ENCODE measurements around the gene SERTAD1.
A peak's percentile ranks its signal among the peaks of the same experiment; 100 is the strongest.

The SERTAD1 gene

GRCh38 chr19:40450664-40451063 is 24.9 kb upstream of the SERTAD1 start:
- no peak for DNase-seq (ENCODE audit: low read depth)
- H3K4me3 ChIP-seq (ENCODE audit: low read length): no peak overlapping the region
- no peak for TF ChIP-seq CTCF (conservative IDR thresholded peaks at IDR 0.05; ENCODE audit: low read length)

- TF ChIP-seq CTCF (conservative IDR thresholded peaks at IDR 0.05; ENCODE audit: low read length): no peak
- no peak overlapping the region for H3K4me3 ChIP-seq (ENCODE audit: low read length)
- no peak for DNase-seq (ENCODE audit: low read depth)
Measured at GRCh38 chr19:40449506-40449905, 23.7 kb upstream of the SERTAD1 start.

DNA sequence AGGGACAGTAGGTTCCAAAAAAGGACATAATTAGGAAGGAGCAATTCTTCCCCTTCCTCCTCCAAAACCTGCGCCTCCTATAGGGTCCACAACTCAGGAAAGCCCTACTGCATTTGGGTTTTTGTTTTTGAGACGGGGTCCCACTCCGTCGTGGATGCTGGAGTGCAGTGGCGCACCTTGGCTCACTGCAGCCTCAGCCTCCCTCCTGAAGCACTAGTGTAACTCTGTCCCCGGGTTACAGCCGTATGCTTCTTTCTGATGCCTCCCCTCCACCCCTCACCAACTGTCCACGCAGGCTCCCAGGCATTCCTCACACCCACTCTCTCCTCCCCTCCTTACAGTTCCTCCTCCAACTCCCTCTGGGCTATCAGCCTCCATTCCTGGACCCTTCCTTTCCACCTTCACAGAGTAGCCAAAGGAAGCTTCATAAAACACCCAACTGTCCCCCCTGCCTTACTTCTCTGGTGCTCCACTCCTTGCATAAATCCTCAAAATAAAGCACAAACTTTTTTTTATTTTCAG is 20.5 kb upstream of the SERTAD1 start:
- H3K4me3 ChIP-seq (ENCODE audit: low read length): no peak overlapping the region
- TF ChIP-seq CTCF (conservative IDR thresholded peaks at IDR 0.05; ENCODE audit: low read length): no peak
- no peak for DNase-seq (ENCODE audit: low read depth)

- TF ChIP-seq CTCF (conservative IDR thresholded peaks at IDR 0.05; ENCODE audit: low read length): no peak
- H3K4me3 ChIP-seq (ENCODE audit: low read length): no peak overlapping the region
- DNase-seq (ENCODE audit: low read depth): peak; percentile 23
Measured at GRCh38 chr19:40445780-40446262, 20.0 kb upstream of the SERTAD1 start.

DNA sequence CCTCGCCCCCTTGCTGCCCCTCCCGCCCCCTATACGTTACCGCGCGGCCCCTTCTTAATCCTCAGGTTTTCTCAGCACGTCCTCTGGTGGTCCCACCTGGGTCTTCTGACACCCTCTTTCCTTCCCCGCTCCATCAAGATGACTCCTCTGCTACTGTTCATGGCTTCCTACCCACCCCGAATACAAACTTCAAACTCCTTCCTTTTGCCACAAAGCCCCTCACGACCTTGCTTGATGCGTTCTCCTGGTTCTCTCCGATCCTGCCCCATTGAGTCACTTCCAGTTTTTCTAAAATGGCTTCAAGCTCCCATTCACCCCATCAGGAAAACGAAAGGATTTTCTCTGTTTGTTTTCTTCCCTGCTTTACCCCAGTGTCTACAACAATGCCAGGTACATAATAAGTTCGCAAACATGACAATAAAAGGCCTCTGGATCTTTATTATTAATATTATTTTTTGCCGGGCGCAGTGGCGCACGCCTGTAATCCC is 19.1 kb upstream of the SERTAD1 start:
- peak overlapping the region; percentile 90 for H3K4me3 ChIP-seq (ENCODE audit: low read length)
- no peak for DNase-seq (ENCODE audit: low read depth)
- TF ChIP-seq CTCF (conservative IDR thresholded peaks at IDR 0.05; ENCODE audit: low read length): peak; percentile 30

GRCh38 chr19:40444000-40444824 is 18.4 kb upstream of the SERTAD1 start, which contains the start of gene SERTAD3:
TSS of gene SERTAD3 (minus strand) at chr19:40444335. CDS start at chr19:40442080, 2,255 bp downstream.
- TF ChIP-seq CTCF (conservative IDR thresholded peaks at IDR 0.05; ENCODE audit: low read length): no peak
- DNase-seq (ENCODE audit: low read depth): peak; percentile 92
- H3K4me3 ChIP-seq (ENCODE audit: low read length): peak within 1 kb of the TSS; percentile 90
